HT-29 (cell line): Measurements from ENCODE around the gene CBR1. TPM values are rescaled to one million over a fixed set of nuclear protein-coding genes. Genes with fewer than 3 reads are reported as not detected.
A peak's percentile ranks its signal among the peaks of the same experiment; 100 is the strongest.
"Not testable (repeated sequence)": the region's sequence is repeated elsewhere in the genome, so short reads cannot be mapped to it uniquely, and the experiment has no call there.

Experiments used
- DNase-seq: peaks from one replicate; pipeline ENCODE4 v3.0.0-alpha.2; 2015; ENCODE audit warnings: low spot score
- total RNA-seq: library from RNA; depleted of rRNA; stranded (reverse); fragments of >200 nt; shearing (Covaris generic); gene quantifications from 2 replicates; pipeline ENCODE4 v1.2.3, GENCODE V29; 2014

Gene CBR1
- total RNA-seq, 1 experiment from 2014 or later = 224 TPM

- DNase-seq = no peak
Measured at GRCh38 chr21:36079671-36080070, 9.8 kb downstream of the CBR1 start.

GRCh38 chr21:36080386-36080785 is 10.6 kb downstream of the CBR1 start:
- DNase-seq = no peak

GRCh38 chr21:36082237-36082664 is 12.4 kb downstream of the CBR1 start:
- no peak for DNase-seq

- DNase-seq = no peak
Measured at GRCh38 chr21:36087362-36088138, 17.7 kb downstream of the CBR1 start.

GRCh38 chr21:36089946-36090345 is 20.1 kb downstream of the CBR1 start:
- no peak for DNase-seq

- no peak for DNase-seq
Measured at GRCh38 chr21:36092681-36093080, 22.9 kb downstream of the CBR1 start.

GRCh38 chr21:36093512-36093911 is 23.7 kb downstream of the CBR1 start:
- no peak for DNase-seq

GRCh38 chr21:36096398-36097290 is 26.8 kb downstream of the CBR1 start:
- DNase-seq = no peak

GRCh38 chr21:36097427-36098181 is 27.8 kb downstream of the CBR1 start:
- no peak for DNase-seq

- DNase-seq = no peak
Measured at GRCh38 chr21:36098182-36098532, 28.3 kb downstream of the CBR1 start.

- DNase-seq = no peak
Measured at GRCh38 chr21:36099000-36099399, 29.2 kb downstream of the CBR1 start.

- not testable (repeated sequence) for DNase-seq
Measured at GRCh38 chr21:36099695-36100211, 29.9 kb downstream of the CBR1 start.

- no peak for DNase-seq
Measured at GRCh38 chr21:36100971-36101641, 31.3 kb downstream of the CBR1 start.

- no peak for DNase-seq
Measured at GRCh38 chr21:36103434-36103833, 33.6 kb downstream of the CBR1 start.

GRCh38 chr21:36104317-36105300 is 34.8 kb downstream of the CBR1 start:
- DNase-seq = peak; percentile 22

- no peak for DNase-seq
Measured at GRCh38 chr21:36105327-36105842, 35.6 kb downstream of the CBR1 start.

- DNase-seq = no peak
Measured at GRCh38 chr21:36109868-36110267, 40.0 kb downstream of the CBR1 start.

- DNase-seq = no peak
Measured at GRCh38 chr21:36111238-36111637, 41.4 kb downstream of the CBR1 start.

- peak; percentile 43 for DNase-seq
Measured at GRCh38 chr21:36113647-36114428, 44.0 kb downstream of the CBR1 start.
